GM12891 (cell line): ENCODE data around the gene BLID.

Experiments used
- DNase-seq: peaks from one replicate; pipeline ENCODE4 v3.0.0; 2011; ENCODE audit warnings: low spot score; ENCODE audit not compliant: insufficient read length
- FAIRE-seq: peaks from 2 replicates; lab custom pipeline; 2011; peaks lifted over from hg19 to GRCh38; lab: Jason Lieb, UNC
- PAX5 ChIP-seq: IDR thresholded peaks from 2 replicates; pipeline ENCODE4 v1.6.1; 2011; ENCODE audit warnings: low read length, moderate library complexity, mild to moderate bottlenecking; ENCODE audit not compliant: insufficient read depth, severe bottlenecking
- POLR2A ChIP-seq: IDR thresholded peaks from 2 replicates; pipeline ENCODE4 v1.6.1; 2011; ENCODE audit warnings: low read depth, low read length, control low read depth
- POLR2AphosphoS5 ChIP-seq: IDR thresholded peaks from 2 replicates; pipeline ENCODE4 v1.6.1; 2011; ENCODE audit warnings: low read depth, low read length, control low read depth
- POU2F2 ChIP-seq: IDR thresholded peaks from 2 replicates; pipeline ENCODE4 v1.6.1; 2011; ENCODE audit warnings: low read depth, mild to moderate bottlenecking, control low read depth, low read length, moderate library complexity
- SPI1 ChIP-seq: IDR thresholded peaks from 2 replicates; pipeline ENCODE4 v1.6.1; 2011; ENCODE audit warnings: low read depth, low read length, control low read depth
- TAF1 ChIP-seq: IDR thresholded peaks from 2 replicates; pipeline ENCODE4 v1.6.1; 2011; ENCODE audit warnings: low read depth, low read length, control low read depth

BLID gene

GRCh38 chr11:122155765-122156527 is 39.9 kb upstream of the BLID start:
- FAIRE-seq, result no peak
- TF ChIP-seq POU2F2, result no peak
- no peak for TF ChIP-seq TAF1
- no peak for TF ChIP-seq PAX5
- TF ChIP-seq POLR2A, result no peak
- no peak for TF ChIP-seq SPI1
- TF ChIP-seq POLR2AphosphoS5, result no peak
- DNase-seq, result no peak

GRCh38 chr11:122154994-122155393 is 39.0 kb upstream of the BLID start:
- DNase-seq (no peak), FAIRE-seq (no peak)
- no peak for TF ChIP-seq POLR2AphosphoS5
- TF ChIP-seq POU2F2, result no peak
- no peak for TF ChIP-seq SPI1
- TF ChIP-seq POLR2A, result no peak
- no peak for TF ChIP-seq TAF1
- TF ChIP-seq PAX5, result no peak

GRCh38 chr11:122154227-122154626 is 38.2 kb upstream of the BLID start:
- FAIRE-seq (no peak), DNase-seq (no peak)
- TF ChIP-seq TAF1 (no peak), POU2F2 (no peak), POLR2AphosphoS5 (no peak), SPI1 (no peak), PAX5 (no peak), POLR2A (no peak)

- FAIRE-seq, result no peak
- no peak for DNase-seq
- TF ChIP-seq SPI1 (no peak), PAX5 (no peak), POLR2AphosphoS5 (no peak), POU2F2 (no peak), TAF1 (no peak), POLR2A (no peak)
Measured at GRCh38 chr11:122153746-122154145, 37.7 kb upstream of the BLID start.

- no peak for TF ChIP-seq SPI1
- no peak for FAIRE-seq
- no peak for DNase-seq
Measured at GRCh38 chr11:122150216-122151124, 34.5 kb upstream of the BLID start.

- TF ChIP-seq POLR2AphosphoS5 (no peak), TAF1 (no peak), SPI1 (no peak), POU2F2 (no peak), POLR2A (no peak), PAX5 (no peak)
- DNase-seq (no peak), FAIRE-seq (no peak)
Measured at GRCh38 chr11:122149202-122149601, 33.2 kb upstream of the BLID start.

GRCh38 chr11:122146475-122146874 is 30.5 kb upstream of the BLID start:
- FAIRE-seq (no peak), DNase-seq (no peak)
- TF ChIP-seq TAF1 (no peak), SPI1 (no peak), POLR2A (no peak), POU2F2 (no peak), POLR2AphosphoS5 (no peak), PAX5 (no peak)

GRCh38 chr11:122145715-122146274 is 29.8 kb upstream of the BLID start:
- no peak for DNase-seq
- TF ChIP-seq TAF1 (no peak), SPI1 (no peak), POLR2A (no peak), POU2F2 (no peak), PAX5 (no peak), POLR2AphosphoS5 (no peak)
- FAIRE-seq, result no peak

GRCh38 chr11:122144752-122145151 is 28.7 kb upstream of the BLID start:
- no peak for TF ChIP-seq PAX5
- TF ChIP-seq POU2F2, result no peak
- TF ChIP-seq POLR2AphosphoS5, result no peak
- no peak for TF ChIP-seq TAF1
- no peak for TF ChIP-seq POLR2A
- no peak for TF ChIP-seq SPI1
- DNase-seq, result no peak
- no peak for FAIRE-seq
